Activated naive CD4-positive, alpha-beta T cell treated with anti-CD3 and anti-CD28 coated beads, Interleukin-2, amount 50 U/mL, for 16 hours (primary cell): ENCODE results near the gene TFEB.

Source experiments
- DNase-seq: peaks from one replicate; pipeline ENCODE4 v3.0.0-alpha.2; 2020

Gene TFEB

DNA sequence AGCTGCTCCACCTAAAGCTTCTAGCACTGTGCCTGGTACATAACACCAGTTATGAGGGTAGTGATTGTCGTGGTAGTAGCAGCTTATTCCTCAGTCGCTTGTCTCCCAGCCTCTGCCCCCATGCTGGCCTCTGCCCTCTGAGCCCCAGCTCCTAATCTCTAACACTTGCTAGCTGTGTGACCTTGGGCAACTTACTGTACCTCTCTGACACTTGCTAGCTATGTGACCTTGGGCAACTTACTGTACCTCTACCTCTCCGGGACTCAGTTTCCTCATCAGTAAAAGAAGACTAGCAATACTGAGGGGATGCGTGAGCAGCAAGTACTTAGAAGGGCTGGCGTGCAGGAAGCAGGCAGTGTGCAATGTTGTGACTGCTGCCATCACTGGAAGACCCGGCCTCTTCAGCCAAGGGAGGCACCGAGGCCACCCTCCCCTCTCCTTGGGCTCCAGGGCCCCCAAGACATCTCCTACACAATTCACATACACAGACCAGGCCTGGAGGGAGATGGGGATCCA lies 87.3 kb downstream of the TFEB start:
- DNase-seq = no peak

GRCh38 chr6:41647061-41647511 lies 88.3 kb downstream of the TFEB start:
- DNase-seq = no peak

DNA sequence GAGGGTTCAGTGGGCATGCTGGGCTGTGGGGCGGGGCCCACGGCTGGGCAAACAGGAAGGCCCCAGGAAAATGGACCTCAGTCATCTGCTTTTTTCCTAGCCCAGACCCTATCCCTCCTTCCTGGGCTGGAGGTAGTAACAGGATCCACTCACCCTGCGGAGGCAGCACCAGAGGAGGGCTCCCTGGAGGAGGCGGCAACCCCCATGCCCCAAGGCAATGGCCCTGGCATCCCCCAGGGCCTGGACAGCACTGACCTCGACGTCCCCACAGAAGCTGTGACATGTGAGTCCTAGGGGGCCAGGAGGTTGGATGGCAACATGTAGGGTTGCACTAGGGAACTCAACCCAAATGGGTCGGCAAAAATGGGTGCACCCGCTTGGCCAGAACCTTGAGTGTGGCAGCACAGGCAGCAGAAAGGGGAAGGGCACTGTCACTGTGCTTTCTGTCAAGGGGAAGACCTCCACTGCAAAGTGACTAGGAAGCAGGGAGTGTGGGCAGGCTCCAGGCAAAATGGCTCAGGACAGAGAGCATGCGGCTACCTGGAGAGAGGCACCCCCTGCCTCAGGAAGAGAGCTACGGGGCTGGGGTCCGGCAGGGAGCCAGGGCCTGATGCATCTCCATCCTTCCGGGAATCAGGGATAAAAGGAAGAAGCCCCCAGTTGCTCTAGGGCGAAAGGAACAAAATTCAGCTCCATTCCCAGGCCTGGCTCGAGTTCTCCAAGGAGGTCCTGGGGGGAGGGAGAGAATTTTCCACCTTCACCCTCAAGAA lies 89.2 kb downstream of the TFEB start:
- no peak for DNase-seq

DNA sequence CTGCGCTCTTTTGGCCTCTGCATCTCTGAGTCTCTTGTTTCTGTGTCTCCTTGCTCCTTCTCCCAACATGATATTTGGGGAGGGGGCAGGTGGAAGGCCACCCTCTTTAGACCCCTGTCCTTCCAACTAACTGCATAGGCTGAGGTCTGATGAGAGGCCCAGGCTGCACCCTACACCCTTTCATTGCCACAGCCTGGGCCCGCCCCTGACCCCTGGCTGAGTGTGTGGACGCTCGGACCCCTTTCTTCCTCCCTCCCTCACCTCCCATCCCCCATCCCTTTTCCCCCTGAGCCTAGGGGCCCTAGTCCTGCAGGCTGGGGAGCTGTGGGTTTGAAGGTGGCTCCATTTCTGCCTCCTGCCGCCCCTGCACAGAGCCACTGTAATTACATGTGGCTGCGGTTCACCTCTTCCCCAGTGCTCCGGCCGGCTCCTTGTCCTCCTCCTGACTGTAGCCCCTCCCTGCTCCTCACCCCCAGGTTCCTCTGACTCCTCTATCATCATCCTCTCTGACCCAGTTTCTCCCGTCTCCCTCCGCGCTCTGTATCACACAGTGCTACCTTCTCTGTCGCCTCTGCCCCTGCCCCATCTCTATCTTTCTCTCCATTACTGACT lies 90.3 kb downstream of the TFEB start:
- no peak for DNase-seq

DNA sequence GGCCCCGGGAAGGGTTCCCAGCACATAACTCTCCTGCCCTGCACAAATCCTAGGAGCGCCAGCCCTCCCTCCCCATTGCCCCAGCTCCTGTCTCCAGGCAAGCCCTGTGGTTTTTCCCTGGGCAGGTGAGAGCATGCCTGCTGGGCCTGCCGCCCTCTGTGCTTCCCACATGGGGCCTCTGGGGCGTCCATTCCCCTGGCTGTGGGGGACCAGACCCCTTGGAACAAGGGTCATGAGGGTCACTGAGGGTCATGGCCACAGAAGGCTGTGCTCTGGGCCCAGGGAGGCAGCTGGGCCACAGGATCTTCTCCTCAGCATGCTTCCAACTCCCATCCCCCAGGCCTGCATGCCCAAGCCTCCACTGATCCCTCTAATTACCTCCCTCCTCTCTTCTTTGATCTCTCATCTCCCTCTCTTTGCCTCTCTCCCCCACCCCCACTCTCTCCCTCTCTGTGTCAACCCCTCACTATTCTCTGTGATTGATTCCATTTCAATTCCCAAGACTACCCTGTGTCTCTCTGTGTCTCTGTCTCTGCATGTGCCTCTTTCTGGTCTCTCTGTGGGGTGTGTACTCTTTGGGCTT lies 91.0 kb downstream of the TFEB start:
- no peak for DNase-seq

DNA sequence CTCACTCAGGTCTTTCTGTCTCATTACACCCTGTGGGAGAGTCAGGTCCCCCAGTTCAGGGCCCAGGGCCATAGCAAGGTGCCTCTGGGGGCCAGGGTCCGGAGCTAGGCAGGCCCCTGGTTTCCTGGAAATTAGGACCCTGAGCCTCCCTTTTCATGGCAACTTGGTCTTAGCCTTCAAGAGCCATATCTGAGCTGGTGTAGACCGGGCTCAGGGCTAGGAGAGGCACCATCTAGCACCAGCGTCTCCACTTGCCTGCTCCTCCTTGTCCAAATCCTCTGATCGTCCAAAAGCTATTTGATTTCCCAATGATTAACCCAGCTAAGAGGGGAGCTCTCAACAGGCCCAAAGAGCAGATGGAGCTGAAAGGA lies 91.5 kb downstream of the TFEB start:
- no peak for DNase-seq

GRCh38 chr6:41642960-41643898 lies 92.2 kb downstream of the TFEB start:
- no peak for DNase-seq

DNA sequence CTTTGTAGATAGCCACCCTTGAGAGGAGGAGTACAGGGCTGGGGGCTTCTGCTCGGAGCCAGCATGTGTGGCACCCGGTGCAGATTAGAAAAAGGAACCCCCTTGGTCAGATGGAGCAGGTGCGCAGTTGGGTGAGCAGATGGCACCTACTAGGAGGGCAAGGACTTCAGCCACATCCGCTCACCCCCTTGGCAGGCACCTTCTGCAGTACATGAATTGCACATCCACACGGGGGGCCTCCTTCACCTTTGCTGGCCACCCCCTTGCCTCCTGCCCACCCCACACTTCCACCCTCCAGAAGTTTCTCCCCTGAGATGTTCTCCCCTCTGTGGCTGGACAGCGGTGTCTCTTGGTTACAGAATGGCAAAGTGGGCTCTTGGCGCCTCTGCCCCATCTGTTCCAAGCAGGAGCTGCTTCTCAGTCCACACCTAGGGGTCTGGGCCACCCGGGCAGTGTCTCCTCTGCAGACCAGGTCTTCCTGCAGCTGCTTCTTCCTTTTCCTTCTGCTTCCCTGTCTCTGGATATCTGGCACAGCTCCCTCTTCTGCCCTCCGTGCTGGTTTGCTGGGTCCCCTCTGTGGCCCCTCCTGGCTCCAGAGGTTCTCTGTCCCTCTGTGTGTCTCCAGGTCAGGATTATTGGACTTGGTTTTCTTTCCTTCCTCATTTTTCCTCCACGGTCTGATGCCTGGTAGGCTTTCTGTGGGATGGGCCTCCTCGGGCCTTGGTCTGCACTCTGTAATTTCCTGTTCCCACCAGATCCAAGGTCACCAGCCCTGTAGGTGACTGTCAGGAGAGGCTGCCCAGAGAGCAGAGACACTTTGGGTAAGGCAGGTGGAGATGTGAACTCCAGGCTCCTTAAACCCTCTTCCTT lies 93.1 kb downstream of the TFEB start:
- DNase-seq = no peak

- no peak for DNase-seq
Observed at GRCh38 chr6:41641352-41641925, 94.0 kb downstream of the TFEB start.

GRCh38 chr6:41640426-41640825 lies 95.0 kb downstream of the TFEB start:
- DNase-seq = peak; percentile 6

- no peak for DNase-seq
Observed at GRCh38 chr6:41639809-41640371, 95.5 kb downstream of the TFEB start.

GRCh38 chr6:41638935-41639808 lies 96.2 kb downstream of the TFEB start:
- no peak for DNase-seq

- DNase-seq = no peak
Observed at GRCh38 chr6:41638002-41638934, 97.1 kb downstream of the TFEB start, which contains the start of gene MDFI. Gene MDFI (plus strand): TSS chr6:41638468. CDS start chr6:41638750, 282 bp downstream.

GRCh38 chr6:41637194-41638001 lies 98.0 kb downstream of the TFEB start:
- no peak for DNase-seq

- DNase-seq = peak; percentile 10
Observed at GRCh38 chr6:41636833-41637193, 98.6 kb downstream of the TFEB start.

GRCh38 chr6:41635365-41635764 lies 100.0 kb downstream of the TFEB start:
- no peak for DNase-seq

GRCh38 chr6:41634657-41635056 lies 100.8 kb downstream of the TFEB start:
- no peak for DNase-seq
